ENCODE measurements around the gene HILPDA. TPM values are rescaled to one million over a fixed set of nuclear protein-coding genes. Genes with fewer than 3 reads are reported as not detected.

The HILPDA gene
- total RNA-seq, 4 donors from 2014 or later: 1.1 to 4.3 (median 3.2) TPM

GRCh38 chr7:128435327-128435686, 20.4 kb upstream of the HILPDA start:
- ATAC-seq (no peak), DNase-seq (no peak)
- Histone ChIP-seq H3K9me3 (no peaks in the 10 kb centered on the region), H3K36me3 (no peaks in the 10 kb centered on the region), H3K27me3 (no peaks in the 10 kb centered on the region), H3K4me1 (no peaks in the 10 kb centered on the region), H3K4me3 (no peak overlapping the region), H3K27ac (no peak overlapping the region)
- TF ChIP-seq POLR2A (IDR thresholded peaks at IDR 0.05): no peak
- TF ChIP-seq, protein P1, sequence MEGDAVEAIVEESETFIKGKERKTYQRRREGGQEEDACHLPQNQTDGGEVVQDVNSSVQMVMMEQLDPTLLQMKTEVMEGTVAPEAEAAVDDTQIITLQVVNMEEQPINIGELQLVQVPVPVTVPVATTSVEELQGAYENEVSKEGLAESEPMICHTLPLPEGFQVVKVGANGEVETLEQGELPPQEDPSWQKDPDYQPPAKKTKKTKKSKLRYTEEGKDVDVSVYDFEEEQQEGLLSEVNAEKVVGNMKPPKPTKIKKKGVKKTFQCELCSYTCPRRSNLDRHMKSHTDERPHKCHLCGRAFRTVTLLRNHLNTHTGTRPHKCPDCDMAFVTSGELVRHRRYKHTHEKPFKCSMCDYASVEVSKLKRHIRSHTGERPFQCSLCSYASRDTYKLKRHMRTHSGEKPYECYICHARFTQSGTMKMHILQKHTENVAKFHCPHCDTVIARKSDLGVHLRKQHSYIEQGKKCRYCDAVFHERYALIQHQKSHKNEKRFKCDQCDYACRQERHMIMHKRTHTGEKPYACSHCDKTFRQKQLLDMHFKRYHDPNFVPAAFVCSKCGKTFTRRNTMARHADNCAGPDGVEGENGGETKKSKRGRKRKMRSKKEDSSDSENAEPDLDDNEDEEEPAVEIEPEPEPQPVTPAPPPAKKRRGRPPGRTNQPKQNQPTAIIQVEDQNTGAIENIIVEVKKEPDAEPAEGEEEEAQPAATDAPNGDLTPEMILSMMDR (IDR thresholded peaks at IDR 0.05 in 4 of 5, conservative IDR thresholded peaks at IDR 0.05 in 1 of 5): no peak
- intact Hi-C loops (cut with DNase I; ENCODE audit: low total_unique reads): no loop called here
- in situ Hi-C loops (cut with MboI; ENCODE audit: low sequenced_read_pairs in 4 of 4): no loop called here

DNA sequence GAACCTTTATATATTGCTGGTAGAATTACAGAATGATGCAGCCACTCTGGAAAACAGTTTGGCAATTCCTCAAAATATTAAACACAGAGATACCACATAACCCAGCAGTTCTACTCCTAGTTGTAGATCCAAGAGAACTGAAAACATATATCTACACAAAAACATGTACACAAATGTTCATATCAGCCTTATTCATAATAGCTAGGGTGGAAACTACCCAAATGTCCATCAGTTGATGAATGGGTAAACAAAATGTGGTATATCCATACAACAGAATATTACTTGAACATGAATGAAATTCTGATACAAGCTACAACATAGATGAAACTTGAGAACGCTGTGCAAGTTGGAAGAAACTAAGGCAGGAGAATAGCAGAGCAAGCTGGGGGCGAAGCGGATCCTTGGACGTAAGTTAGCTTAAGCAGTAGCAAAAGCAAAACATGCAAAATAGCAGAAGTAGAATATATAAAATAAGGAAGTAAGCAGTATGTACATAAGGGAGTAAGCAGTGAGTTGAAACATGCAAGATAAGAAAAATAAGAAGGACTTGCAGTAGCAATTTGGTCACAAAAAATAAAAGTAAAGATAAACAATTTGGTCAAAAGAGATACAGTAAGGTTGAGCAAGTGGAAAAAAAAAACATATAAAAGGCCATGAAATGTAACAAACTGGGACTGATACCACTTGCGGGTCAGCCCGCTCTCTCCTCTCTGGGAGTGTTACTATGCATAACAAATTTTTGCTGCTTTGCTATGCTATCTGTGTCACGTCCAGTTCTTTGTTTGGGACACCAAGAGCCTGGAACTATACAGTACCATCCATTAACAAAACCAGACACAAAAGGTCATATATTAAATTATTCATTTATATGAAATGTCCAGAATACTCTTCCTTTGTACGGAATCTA, 18.0 kb upstream of the HILPDA start:
- Histone ChIP-seq H3K27me3 (no peaks in the 10 kb centered on the region), H3K27ac (no peak overlapping the region), H3K4me3 (no peak overlapping the region), H3K36me3 (no peaks in the 10 kb centered on the region), H3K9me3 (no peaks in the 10 kb centered on the region), H3K4me1 (no peaks in the 10 kb centered on the region)
- DNase-seq (no peak), ATAC-seq (no peak)
- intact Hi-C loops (cut with DNase I; ENCODE audit: low total_unique reads) (no loop called here), in situ Hi-C loops (cut with MboI; ENCODE audit: low sequenced_read_pairs in 4 of 4) (no loop called here)
- no peak for TF ChIP-seq POLR2A (IDR thresholded peaks at IDR 0.05)
- TF ChIP-seq, protein P1 (IDR thresholded peaks at IDR 0.05 in 4 of 5, conservative IDR thresholded peaks at IDR 0.05 in 1 of 5): no peak

DNA sequence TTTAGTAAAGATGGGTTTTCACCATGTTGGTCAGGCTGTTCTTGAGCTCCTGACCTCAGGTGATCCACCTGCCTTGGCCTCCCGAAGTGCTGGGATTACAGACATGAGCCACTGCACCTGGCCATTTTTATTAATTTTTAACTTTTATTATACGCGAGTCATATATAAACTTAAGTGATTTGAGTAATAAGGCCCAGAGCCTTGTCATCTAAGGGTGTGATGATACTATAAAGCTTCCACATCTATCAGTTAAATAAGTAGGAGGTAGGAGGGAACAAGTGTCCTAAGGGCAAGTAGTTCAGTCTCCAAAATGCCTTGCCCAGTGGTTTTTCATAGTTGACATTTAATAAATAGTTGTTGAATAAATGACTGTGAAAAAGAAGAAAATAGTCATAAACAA, 13.3 kb upstream of the HILPDA start:
- H3K4me3 ChIP-seq: no peak overlapping the region
- H3K27ac ChIP-seq: no peak overlapping the region
- intact Hi-C loops (cut with DNase I; ENCODE audit: low total_unique reads) (no loop called here), in situ Hi-C loops (cut with MboI; ENCODE audit: low sequenced_read_pairs in 4 of 4) (no loop called here)
- no peaks in the 10 kb centered on the region for H3K27me3 ChIP-seq
- H3K9me3 ChIP-seq: no peaks in the 10 kb centered on the region
- no peak for DNase-seq
- H3K4me1 ChIP-seq: no peaks in the 10 kb centered on the region
- TF ChIP-seq POLR2A (IDR thresholded peaks at IDR 0.05): no peak
- TF ChIP-seq, protein P1 (IDR thresholded peaks at IDR 0.05 in 4 of 5, conservative IDR thresholded peaks at IDR 0.05 in 1 of 5): no peak
- no peaks in the 10 kb centered on the region for H3K36me3 ChIP-seq
- ATAC-seq: no peak

DNA sequence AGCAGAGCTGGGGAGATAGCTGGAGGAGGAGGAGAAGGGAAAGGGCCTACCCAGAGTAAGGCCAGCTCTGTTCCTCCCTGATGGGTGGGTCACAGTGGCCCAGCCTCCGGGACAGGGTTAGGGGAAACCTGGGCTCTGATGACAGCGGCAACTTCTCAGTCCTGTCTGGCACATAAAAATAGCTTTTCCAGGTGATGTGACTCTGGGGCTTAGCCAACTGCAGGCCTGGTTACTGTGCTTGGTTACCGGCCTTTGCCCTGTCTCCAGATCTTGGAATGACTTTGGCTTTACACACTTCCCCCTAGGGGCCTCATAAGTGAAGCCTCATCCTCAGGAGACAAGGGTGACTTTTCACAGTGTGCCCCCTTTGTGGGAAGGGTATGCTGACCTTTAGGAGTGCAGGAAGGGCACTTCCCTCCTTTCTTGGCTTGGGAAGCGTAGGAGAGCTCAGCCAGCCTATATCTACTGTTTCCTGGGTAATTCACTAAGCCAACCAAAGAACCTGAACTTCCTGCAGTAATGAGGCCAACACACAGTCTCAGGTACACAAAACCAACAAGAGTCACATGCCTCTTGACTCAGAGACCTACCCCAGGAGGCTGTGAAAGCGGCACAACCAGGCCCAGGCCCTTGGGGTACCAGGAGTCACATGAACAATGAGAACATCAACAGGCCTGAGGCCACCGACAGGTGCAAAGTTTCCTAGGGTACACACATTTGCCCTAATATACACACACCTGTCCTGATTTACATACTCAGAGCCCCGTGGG, 11.7 kb upstream of the HILPDA start:
- Histone ChIP-seq H3K27ac (no peak overlapping the region), H3K36me3 (no peaks in the 10 kb centered on the region), H3K4me3 (no peak overlapping the region), H3K4me1 (no peaks in the 10 kb centered on the region), H3K27me3 (no peaks in the 10 kb centered on the region), H3K9me3 (no peaks in the 10 kb centered on the region)
- DNase-seq: no peak
- ATAC-seq: no peak
- TF ChIP-seq, protein P1 (IDR thresholded peaks at IDR 0.05 in 4 of 5, conservative IDR thresholded peaks at IDR 0.05 in 1 of 5): no peak
- no peak for TF ChIP-seq POLR2A (IDR thresholded peaks at IDR 0.05)
- intact Hi-C loops (cut with DNase I; ENCODE audit: low total_unique reads): no loop called here
- in situ Hi-C loops (cut with MboI; ENCODE audit: low sequenced_read_pairs in 4 of 4): no loop called here
